SK-N-SH (cell line): Measurements from ENCODE around the gene CSNK1A1L. TPM values are rescaled to one million over a fixed set of nuclear protein-coding genes. Genes with fewer than 3 reads are reported as not detected.

ENCODE experiments used
- CTCF ChIA-PET: fragments of 300-600, 350-600 bp; formaldehyde crosslinking; extraction: SDS; loops from one replicate; lab custom pipeline; 2021; lab: Yijun Ruan, JAX
- POLR2A ChIA-PET: fragments of 350-600 bp; sonication (Branson Sonifier 250); formaldehyde crosslinking; extraction: SDS; loops from one replicate; lab custom pipeline; 2020; ENCODE audit warnings: antibody characterized with exemption, inconsistent platforms; lab: Yijun Ruan, JAX
- DNase-seq: peaks from one replicate; pipeline ENCODE4 v3.0.0; 2012
- H2AFZ ChIP-seq: fragments of 200-600 bp; sonication (generic); 2 replicates; pipeline ENCODE4 v1.8.1; 2016; ENCODE audit warnings: antibody characterized with exemption, mild to moderate bottlenecking, low read depth
- H3F3A ChIP-seq: fragments of 200-600 bp; sonication (generic); replicated peaks from 2 replicates; pipeline ENCODE3; 2016; ENCODE audit warnings: antibody characterized with exemption, mild to moderate bottlenecking; ENCODE audit not compliant: insufficient read depth
- H3K27ac ChIP-seq, 2 experiments: fragments of 200-500 bp in 1 of 2; fragments of 200-600 bp in 1 of 2; sonication (Bioruptor generic) in 1 of 2; sonication (generic), shearing (Covaris generic) in 1 of 2; 2 replicates each; pipeline versions ENCODE4 v1.5.1 to v1.6.1; 2014 to 2016; ENCODE audit warnings: low read depth in 2 of 2, inconsistent platforms in 1 of 2, low read length in 1 of 2, mild to moderate bottlenecking in 1 of 2, mixed read lengths in 1 of 2
- H3K27me3 ChIP-seq: fragments of 200-600 bp; sonication (generic), shearing (Covaris generic); 2 replicates; pipeline ENCODE4 v1.6.1; 2016; ENCODE audit warnings: mixed run types; ENCODE audit not compliant: insufficient read depth
- H3K36me3 ChIP-seq, 2 experiments: fragments of 200-500 bp in 1 of 2; fragments of 200-600 bp in 1 of 2; sonication (Bioruptor generic) in 1 of 2; sonication (generic) in 1 of 2; replicated peaks in 1 of 2; 2 replicates each; pipeline versions ENCODE3 to v1.5.1; 2014 to 2016; ENCODE audit warnings: low read length in 1 of 2, mild to moderate bottlenecking in 1 of 2; ENCODE audit not compliant: insufficient read depth in 2 of 2, control insufficient read depth in 1 of 2
- H3K4me1 ChIP-seq, 2 experiments: fragments of 200-500 bp in 1 of 2; fragments of 200-600 bp in 1 of 2; sonication (Bioruptor generic) in 1 of 2; sonication (generic), shearing (Covaris generic) in 1 of 2; 2 replicates each; pipeline versions ENCODE4 v1.5.1 to v1.6.1; 2014 to 2016; ENCODE audit warnings: low read depth in 1 of 2, low read length in 1 of 2, mixed run types in 1 of 2; ENCODE audit not compliant: insufficient read depth in 2 of 2, control insufficient read depth in 1 of 2
- H3K4me2 ChIP-seq: fragments of 200-600 bp; sonication (generic), shearing (Covaris generic); 2 replicates; pipeline ENCODE4 v1.6.1; 2017; ENCODE audit warnings: mixed run types
- H3K4me3 ChIP-seq, 2 experiments: fragments of 200-500 bp in 1 of 2; fragments of 200-600 bp in 1 of 2; sonication (Bioruptor generic) in 1 of 2; sonication (generic), shearing (Covaris generic) in 1 of 2; 2 replicates each; pipeline versions ENCODE4 v1.5.1 to v1.8.1; 2014 to 2016; ENCODE audit warnings: low read depth in 2 of 2, inconsistent platforms in 1 of 2, low read length in 1 of 2, mild to moderate bottlenecking in 1 of 2, mixed read lengths in 1 of 2, moderate library complexity in 1 of 2
- H3K79me2 ChIP-seq: fragments of 200-600 bp; sonication (generic); 2 replicates; pipeline ENCODE4 v1.8.1; 2017; ENCODE audit warnings: mild to moderate bottlenecking; ENCODE audit not compliant: insufficient read depth
- H3K9ac ChIP-seq: fragments of 200-600 bp; sonication (generic); 2 replicates; pipeline ENCODE4 v1.6.1; 2017; ENCODE audit warnings: mixed run types
- H3K9me2 ChIP-seq: fragments of 200-600 bp; sonication (generic); 2 replicates; pipeline ENCODE4 v1.6.1; 2017; ENCODE audit warnings: mixed run types
- H3K9me3 ChIP-seq: fragments of 200-600 bp; sonication (generic); 2 replicates; pipeline ENCODE4 v1.6.1; 2017; ENCODE audit warnings: mixed run types, mild to moderate bottlenecking, moderate library complexity
- H4K20me1 ChIP-seq: fragments of 200-600 bp; sonication (generic); 2 replicates; pipeline ENCODE4 v1.6.1; 2017; ENCODE audit warnings: mild to moderate bottlenecking, mixed run types; ENCODE audit not compliant: insufficient read depth
- ELF1 ChIP-seq: IDR thresholded peaks from 2 replicates; pipeline ENCODE4 v1.4.0; 2012
- MEF2A ChIP-seq: IDR thresholded peaks from 2 replicates; pipeline ENCODE4 v1.4.0; 2012; ENCODE audit warnings: low read depth, borderline replicate concordance
- POLR2AphosphoS5 ChIP-seq: IDR thresholded peaks from 2 replicates; pipeline ENCODE4 v1.6.1; 2012; ENCODE audit warnings: low read depth, low read length
- RAD21 ChIP-seq: IDR thresholded peaks from 2 replicates; pipeline ENCODE4 v1.6.1; 2012; ENCODE audit warnings: mild to moderate bottlenecking, low read length
- RFX5 ChIP-seq: IDR thresholded peaks from 2 replicates; pipeline ENCODE4 v1.6.1; 2012; ENCODE audit warnings: mild to moderate bottlenecking, improper control_type of control experiment, low read length
- RXRA ChIP-seq: IDR thresholded peaks from 2 replicates; pipeline ENCODE4 v1.4.0; 2012; ENCODE audit warnings: low read depth, mild to moderate bottlenecking, borderline replicate concordance
- SMC3 ChIP-seq: IDR thresholded peaks from 2 replicates; pipeline ENCODE4 v1.6.1; 2012; ENCODE audit warnings: low read depth, low read length, improper control_type of control experiment
- TCF12 ChIP-seq: IDR thresholded peaks from 2 replicates; pipeline ENCODE4 v1.4.0; 2012
- TEAD4 ChIP-seq: IDR thresholded peaks from 2 replicates; pipeline ENCODE4 v1.4.0; 2012; ENCODE audit warnings: mild to moderate bottlenecking, borderline replicate concordance; ENCODE audit not compliant: insufficient read depth
- USF2 ChIP-seq: fragments of 150-350 bp; IDR thresholded peaks from 2 replicates; pipeline ENCODE4 v1.6.1; 2017; ENCODE audit warnings: antibody characterized with exemption, low read length, low read depth, borderline replicate concordance
- WGBS: methylation state at CpG from one replicate; pipeline ENCODE4 v1.1.6; 2017; ENCODE audit warnings: low lambda C conversion rate; 5-methylcytosine and 5-hydroxymethylcytosine counted together
- polyA plus RNA-seq, 3 experiments: library from polyadenylated mRNA; depleted of rRNA; stranded (reverse); fragments of >200 nt; gene quantifications; 2 replicates each; pipeline ENCODE4 v1.2.3, GENCODE V29; 2012
- TF ChIP-seq, protein P1 (sequence below): IDR thresholded peaks from 2 replicates; pipeline ENCODE4 v1.6.1; 2012; ENCODE audit warnings: mild to moderate bottlenecking, low read depth, low read length, moderate library complexity
- TF ChIP-seq, protein P2 (sequence below): IDR thresholded peaks from 2 replicates; pipeline ENCODE4; 2012
- TF ChIP-seq, protein P3 (sequence below): IDR thresholded peaks from 2 replicates; pipeline ENCODE4 v1.4.0; 2012; ENCODE audit warnings: low read depth, borderline replicate concordance
- TF ChIP-seq, protein P4 (sequence below): IDR thresholded peaks from 2 replicates; pipeline ENCODE4 v1.4.0; 2012; ENCODE audit warnings: low read depth
- TF ChIP-seq, protein P5 (sequence below): fragments of 150-350 bp; IDR thresholded peaks from 2 replicates; pipeline ENCODE4 v1.6.1; 2016; ENCODE audit warnings: mild to moderate bottlenecking, low read depth, low read length

Gene CSNK1A1L
- polyA plus RNA-seq, 1 of the 3 experiments (the other 2 are of a cell fraction) = not detected

DNA sequence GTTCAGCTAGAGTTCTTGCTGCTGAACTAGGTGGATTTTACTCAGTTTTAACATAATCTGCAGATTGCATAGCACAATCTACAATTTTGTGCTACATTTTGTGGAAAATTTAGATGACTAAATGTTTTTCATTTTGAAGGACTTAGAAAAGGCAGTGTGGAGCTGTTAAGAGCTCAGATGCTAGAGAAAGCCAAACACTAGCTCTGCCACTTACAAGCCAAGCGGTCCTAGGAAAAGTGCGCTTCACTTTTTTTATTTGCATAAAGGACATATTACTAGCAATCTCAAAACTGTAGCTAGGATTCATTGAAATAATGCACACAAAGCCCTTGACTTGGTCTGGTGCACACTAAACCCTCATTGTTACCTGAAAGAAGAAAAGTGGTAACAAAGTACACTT lies 8.1 kb upstream of the CSNK1A1L start:
- Histone ChIP-seq H3K36me3 (no peaks in the 10 kb centered on the region), H2AFZ (no peak overlapping the region), H3K4me2 (no peak overlapping the region), H3K27ac (no peak overlapping the region), H3K9ac (no peak overlapping the region), H3K79me2 (no peaks in the 10 kb centered on the region), H3K27me3 (no peaks in the 10 kb centered on the region), H3K9me2 (no peaks in the 10 kb centered on the region), H3K9me3 (no peaks in the 10 kb centered on the region), H4K20me1 (no peaks in the 10 kb centered on the region), H3F3A (no peaks in the 10 kb centered on the region), H3K4me1 (no peaks in the 10 kb centered on the region), H3K4me3 (no peak overlapping the region)
- 74% methylated on average over 2 of the region's 2 CpGs for whole genome bisulfite sequencing
- TF ChIP-seq MEF2A (no peak), TCF12 (no peak), ELF1 (no peak), RFX5 (no peak), USF2 (no peak), RXRA (no peak), POLR2AphosphoS5 (no peak), SMC3 (no peak), RAD21 (no peak), TEAD4 (no peak)
- TF ChIP-seq, protein P1, sequence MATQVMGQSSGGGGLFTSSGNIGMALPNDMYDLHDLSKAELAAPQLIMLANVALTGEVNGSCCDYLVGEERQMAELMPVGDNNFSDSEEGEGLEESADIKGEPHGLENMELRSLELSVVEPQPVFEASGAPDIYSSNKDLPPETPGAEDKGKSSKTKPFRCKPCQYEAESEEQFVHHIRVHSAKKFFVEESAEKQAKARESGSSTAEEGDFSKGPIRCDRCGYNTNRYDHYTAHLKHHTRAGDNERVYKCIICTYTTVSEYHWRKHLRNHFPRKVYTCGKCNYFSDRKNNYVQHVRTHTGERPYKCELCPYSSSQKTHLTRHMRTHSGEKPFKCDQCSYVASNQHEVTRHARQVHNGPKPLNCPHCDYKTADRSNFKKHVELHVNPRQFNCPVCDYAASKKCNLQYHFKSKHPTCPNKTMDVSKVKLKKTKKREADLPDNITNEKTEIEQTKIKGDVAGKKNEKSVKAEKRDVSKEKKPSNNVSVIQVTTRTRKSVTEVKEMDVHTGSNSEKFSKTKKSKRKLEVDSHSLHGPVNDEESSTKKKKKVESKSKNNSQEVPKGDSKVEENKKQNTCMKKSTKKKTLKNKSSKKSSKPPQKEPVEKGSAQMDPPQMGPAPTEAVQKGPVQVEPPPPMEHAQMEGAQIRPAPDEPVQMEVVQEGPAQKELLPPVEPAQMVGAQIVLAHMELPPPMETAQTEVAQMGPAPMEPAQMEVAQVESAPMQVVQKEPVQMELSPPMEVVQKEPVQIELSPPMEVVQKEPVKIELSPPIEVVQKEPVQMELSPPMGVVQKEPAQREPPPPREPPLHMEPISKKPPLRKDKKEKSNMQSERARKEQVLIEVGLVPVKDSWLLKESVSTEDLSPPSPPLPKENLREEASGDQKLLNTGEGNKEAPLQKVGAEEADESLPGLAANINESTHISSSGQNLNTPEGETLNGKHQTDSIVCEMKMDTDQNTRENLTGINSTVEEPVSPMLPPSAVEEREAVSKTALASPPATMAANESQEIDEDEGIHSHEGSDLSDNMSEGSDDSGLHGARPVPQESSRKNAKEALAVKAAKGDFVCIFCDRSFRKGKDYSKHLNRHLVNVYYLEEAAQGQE = no peak
- TF ChIP-seq, protein P2, sequence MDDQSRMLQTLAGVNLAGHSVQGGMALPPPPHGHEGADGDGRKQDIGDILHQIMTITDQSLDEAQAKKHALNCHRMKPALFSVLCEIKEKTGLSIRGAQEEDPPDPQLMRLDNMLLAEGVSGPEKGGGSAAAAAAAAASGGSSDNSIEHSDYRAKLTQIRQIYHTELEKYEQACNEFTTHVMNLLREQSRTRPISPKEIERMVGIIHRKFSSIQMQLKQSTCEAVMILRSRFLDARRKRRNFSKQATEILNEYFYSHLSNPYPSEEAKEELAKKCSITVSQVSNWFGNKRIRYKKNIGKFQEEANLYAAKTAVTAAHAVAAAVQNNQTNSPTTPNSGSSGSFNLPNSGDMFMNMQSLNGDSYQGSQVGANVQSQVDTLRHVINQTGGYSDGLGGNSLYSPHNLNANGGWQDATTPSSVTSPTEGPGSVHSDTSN = no peak
- TF ChIP-seq, protein P3, sequence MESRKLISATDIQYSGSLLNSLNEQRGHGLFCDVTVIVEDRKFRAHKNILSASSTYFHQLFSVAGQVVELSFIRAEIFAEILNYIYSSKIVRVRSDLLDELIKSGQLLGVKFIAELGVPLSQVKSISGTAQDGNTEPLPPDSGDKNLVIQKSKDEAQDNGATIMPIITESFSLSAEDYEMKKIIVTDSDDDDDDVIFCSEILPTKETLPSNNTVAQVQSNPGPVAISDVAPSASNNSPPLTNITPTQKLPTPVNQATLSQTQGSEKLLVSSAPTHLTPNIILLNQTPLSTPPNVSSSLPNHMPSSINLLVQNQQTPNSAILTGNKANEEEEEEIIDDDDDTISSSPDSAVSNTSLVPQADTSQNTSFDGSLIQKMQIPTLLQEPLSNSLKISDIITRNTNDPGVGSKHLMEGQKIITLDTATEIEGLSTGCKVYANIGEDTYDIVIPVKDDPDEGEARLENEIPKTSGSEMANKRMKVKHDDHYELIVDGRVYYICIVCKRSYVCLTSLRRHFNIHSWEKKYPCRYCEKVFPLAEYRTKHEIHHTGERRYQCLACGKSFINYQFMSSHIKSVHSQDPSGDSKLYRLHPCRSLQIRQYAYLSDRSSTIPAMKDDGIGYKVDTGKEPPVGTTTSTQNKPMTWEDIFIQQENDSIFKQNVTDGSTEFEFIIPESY = no peak
- TF ChIP-seq, protein P4, sequence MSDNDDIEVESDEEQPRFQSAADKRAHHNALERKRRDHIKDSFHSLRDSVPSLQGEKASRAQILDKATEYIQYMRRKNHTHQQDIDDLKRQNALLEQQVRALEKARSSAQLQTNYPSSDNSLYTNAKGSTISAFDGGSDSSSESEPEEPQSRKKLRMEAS = no peak
- TF ChIP-seq, protein P5, sequence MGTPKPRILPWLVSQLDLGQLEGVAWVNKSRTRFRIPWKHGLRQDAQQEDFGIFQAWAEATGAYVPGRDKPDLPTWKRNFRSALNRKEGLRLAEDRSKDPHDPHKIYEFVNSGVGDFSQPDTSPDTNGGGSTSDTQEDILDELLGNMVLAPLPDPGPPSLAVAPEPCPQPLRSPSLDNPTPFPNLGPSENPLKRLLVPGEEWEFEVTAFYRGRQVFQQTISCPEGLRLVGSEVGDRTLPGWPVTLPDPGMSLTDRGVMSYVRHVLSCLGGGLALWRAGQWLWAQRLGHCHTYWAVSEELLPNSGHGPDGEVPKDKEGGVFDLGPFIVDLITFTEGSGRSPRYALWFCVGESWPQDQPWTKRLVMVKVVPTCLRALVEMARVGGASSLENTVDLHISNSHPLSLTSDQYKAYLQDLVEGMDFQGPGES = no peak
- no peak for DNase-seq
- CTCF ChIA-PET = interaction anchor here (1.1 to 2.4 kb wide), 2 partner anchors 11 to 1469 kb away, joined by 3 to 7 read pairs; no protein-coding TSS in a partner anchor
- POLR2A ChIA-PET = no interaction called here
